Sigmoid colon (tissue), 4 donors: ENCODE results near the gene COMMD1.

Source experiments
- EP300 ChIP-seq, 4 donors: sonication (generic); formaldehyde crosslinking; IDR thresholded peaks; one replicate each; pipeline ENCODE4 v1.6.1; 2017; ENCODE audit warnings: antibody characterized with exemption in 4 of 4
- TF ChIP-seq, protein P1 (sequence below), 4 experiments: fragments of 450-650 bp in 3 of 4; fragments of 200-600 bp in 1 of 4; IDR thresholded peaks; one replicate each; pipeline ENCODE4 v1.5.1; 2016 to 2019; ENCODE audit warnings: antibody characterized with exemption in 4 of 4, mild to moderate bottlenecking in 3 of 4, moderate library complexity in 2 of 4

DNA sequence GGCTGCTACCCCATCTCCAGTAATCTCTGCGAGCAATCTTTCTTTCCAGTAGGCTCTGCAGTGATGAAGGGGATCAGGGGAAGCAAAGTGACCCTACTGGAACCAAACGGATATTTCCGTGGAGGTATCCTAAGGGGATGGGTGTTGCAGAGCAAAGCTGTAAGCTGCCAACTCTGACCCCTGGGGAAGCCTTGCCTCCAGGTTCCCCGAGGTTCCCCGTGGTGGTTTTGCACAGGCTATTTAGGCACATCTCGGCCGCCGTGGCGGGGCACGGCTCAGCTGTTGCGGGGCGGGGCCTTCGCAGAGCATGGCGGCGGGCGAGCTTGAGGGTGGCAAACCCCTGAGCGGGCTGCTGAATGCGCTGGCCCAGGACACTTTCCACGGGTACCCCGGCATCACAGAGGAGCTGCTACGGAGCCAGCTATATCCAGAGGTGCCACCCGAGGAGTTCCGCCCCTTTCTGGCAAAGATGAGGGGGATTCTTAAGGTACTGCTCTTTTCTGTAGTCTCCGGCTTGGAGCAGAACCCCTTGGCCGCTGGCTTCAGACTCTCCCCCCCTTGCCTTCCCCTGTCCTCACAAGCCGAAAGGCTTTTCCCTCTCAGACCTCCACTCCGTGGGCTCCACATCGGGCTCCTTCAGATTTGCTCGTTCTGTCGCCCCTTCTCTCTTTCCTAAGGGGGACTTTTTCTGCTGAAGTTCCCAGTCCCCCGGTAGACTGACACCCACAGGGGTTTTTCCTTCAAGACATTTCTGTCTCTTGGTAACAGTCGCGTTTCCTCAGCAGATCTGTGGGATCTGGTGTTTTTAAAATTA lies at the start of gene COMMD1:
- TF ChIP-seq, protein P1, sequence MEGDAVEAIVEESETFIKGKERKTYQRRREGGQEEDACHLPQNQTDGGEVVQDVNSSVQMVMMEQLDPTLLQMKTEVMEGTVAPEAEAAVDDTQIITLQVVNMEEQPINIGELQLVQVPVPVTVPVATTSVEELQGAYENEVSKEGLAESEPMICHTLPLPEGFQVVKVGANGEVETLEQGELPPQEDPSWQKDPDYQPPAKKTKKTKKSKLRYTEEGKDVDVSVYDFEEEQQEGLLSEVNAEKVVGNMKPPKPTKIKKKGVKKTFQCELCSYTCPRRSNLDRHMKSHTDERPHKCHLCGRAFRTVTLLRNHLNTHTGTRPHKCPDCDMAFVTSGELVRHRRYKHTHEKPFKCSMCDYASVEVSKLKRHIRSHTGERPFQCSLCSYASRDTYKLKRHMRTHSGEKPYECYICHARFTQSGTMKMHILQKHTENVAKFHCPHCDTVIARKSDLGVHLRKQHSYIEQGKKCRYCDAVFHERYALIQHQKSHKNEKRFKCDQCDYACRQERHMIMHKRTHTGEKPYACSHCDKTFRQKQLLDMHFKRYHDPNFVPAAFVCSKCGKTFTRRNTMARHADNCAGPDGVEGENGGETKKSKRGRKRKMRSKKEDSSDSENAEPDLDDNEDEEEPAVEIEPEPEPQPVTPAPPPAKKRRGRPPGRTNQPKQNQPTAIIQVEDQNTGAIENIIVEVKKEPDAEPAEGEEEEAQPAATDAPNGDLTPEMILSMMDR (IDR thresholded peaks at IDR 0.05), result no peak
- peak in 1 of 4 donors; percentile 8 for TF ChIP-seq EP300 (IDR thresholded peaks at IDR 0.05)
